ENCODE measurements around the gene C8A.

GRCh38 chr1:56933606-56934005 is 79.0 kb downstream of the C8A start:
- TF ChIP-seq EZH2phosphoT487 (IDR thresholded peaks at IDR 0.05; ENCODE audit: insufficient read depth, low read depth) (no peak), EZH2 (IDR thresholded peaks at IDR 0.05; ENCODE audit: insufficient read depth, poor library complexity, severe bottlenecking) (no peak)
